Measurements from ENCODE around the gene VEGFD.

Gene VEGFD

GRCh38 chrX:15430076-15430475 is 45.9 kb upstream of the VEGFD start:
- no peak for ATAC-seq
- TF ChIP-seq ZNF70 (CRISPR knock-in tag; IDR thresholded peaks at IDR 0.05) (no peak), BACH2 (CRISPR knock-in tag; IDR thresholded peaks at IDR 0.05; ENCODE audit: borderline replicate concordance) (no peak)

GRCh38 chrX:15425024-15425423 is 40.8 kb upstream of the VEGFD start:
- no peak for ATAC-seq

More at GRCh38 chrX:15425024-15425423, 40.8 kb upstream of the VEGFD start:
- TF ChIP-seq CREB5 (CRISPR knock-in tag; IDR thresholded peaks at IDR 0.05; ENCODE audit: low read depth) (no peak), ESRRG (CRISPR knock-in tag; IDR thresholded peaks at IDR 0.05) (no peak), ZNF565 (CRISPR knock-in tag; conservative IDR thresholded peaks at IDR 0.05; ENCODE audit: low read depth) (no peak), PPARA (CRISPR knock-in tag; IDR thresholded peaks at IDR 0.05; ENCODE audit: borderline replicate concordance) (no peak), POU6F1 (CRISPR knock-in tag; IDR thresholded peaks at IDR 0.05; ENCODE audit: borderline replicate concordance, low read depth) (no peak), CSDC2 (CRISPR knock-in tag; IDR thresholded peaks at IDR 0.05) (no peak), ZFP3 (CRISPR knock-in tag; IDR thresholded peaks at IDR 0.05) (no peak), TCF4 (CRISPR knock-in tag; IDR thresholded peaks at IDR 0.05; ENCODE audit: borderline replicate concordance) (no peak), PATZ1 (CRISPR knock-in tag; IDR thresholded peaks at IDR 0.05; ENCODE audit: borderline replicate concordance) (no peak), ZNF8 (CRISPR knock-in tag; IDR thresholded peaks at IDR 0.05) (no peak), CSRNP3 (CRISPR knock-in tag; IDR thresholded peaks at IDR 0.05) (no peak), TSHZ2 (CRISPR knock-in tag; IDR thresholded peaks at IDR 0.05) (no peak), ISL1 (CRISPR knock-in tag; IDR thresholded peaks at IDR 0.05) (no peak), ARNTL (CRISPR knock-in tag; IDR thresholded peaks at IDR 0.05; ENCODE audit: borderline replicate concordance, low read depth) (no peak), RARB (CRISPR knock-in tag; IDR thresholded peaks at IDR 0.05) (no peak), ZC3H10 (CRISPR knock-in tag; IDR thresholded peaks at IDR 0.05) (no peak)

Data from SK-N-SH treated with all-trans-retinoic acid at 6 μM for 48 hours (cell line).